A549 (cell line): ENCODE measurements around the gene WDR48.
A peak's percentile ranks its signal among the peaks of the same experiment; 100 is the strongest.

Experiments
- CBX2 ChIP-seq: fragments of 200-600 bp; sonication (generic); IDR thresholded peaks from 2 replicates; pipeline ENCODE4 v1.6.1; 2016; ENCODE audit warnings: low read depth, mild to moderate bottlenecking, borderline replicate concordance
- CHD4 ChIP-seq: fragments of 200-600 bp; sonication (generic); IDR thresholded peaks from 2 replicates; pipeline ENCODE4 v1.6.1; 2016; ENCODE audit warnings: antibody characterized with exemption, mild to moderate bottlenecking, borderline replicate concordance
- CTCF ChIP-seq: fragments of >200 bp; sonication (Bioruptor Twin); formaldehyde crosslinking; IDR thresholded peaks from 3 replicates; pipeline ENCODE4 v1.5.1; 2016
- ELK1 ChIP-seq: fragments of 150-350 bp; IDR thresholded peaks from 2 replicates; pipeline ENCODE4 v1.6.1; 2014; ENCODE audit warnings: low read depth, mild to moderate bottlenecking, low read length
- EP300 ChIP-seq, 2 experiments: fragments of >200 bp; sonication (Bioruptor Twin); formaldehyde crosslinking; IDR thresholded peaks; 2 replicates in 1 of 2; 3 replicates in 1 of 2; pipeline ENCODE4 v1.6.1; 2016 to 2017
- JUNB ChIP-seq: fragments of >200 bp; sonication (Bioruptor Twin); formaldehyde crosslinking; IDR thresholded peaks from 2 replicates; pipeline ENCODE4 v1.6.1; 2016
- MAFK ChIP-seq: fragments of 450-650 bp; IDR thresholded peaks from 2 replicates; pipeline ENCODE4 v1.6.1; 2014; ENCODE audit not compliant: partially characterized antibody
- MAX ChIP-seq: IDR thresholded peaks from 2 replicates; pipeline ENCODE4 v1.6.1; 2012
- NR3C1 ChIP-seq: fragments of >200 bp; sonication (Bioruptor Twin); formaldehyde crosslinking; IDR thresholded peaks from 3 replicates; pipeline ENCODE4 v1.6.1; 2017
- PHF8 ChIP-seq: fragments of 200-600 bp; sonication (generic); IDR thresholded peaks from 2 replicates; pipeline ENCODE4 v1.6.1; 2016; ENCODE audit warnings: low read depth, mild to moderate bottlenecking, antibody characterized with exemption, moderate library complexity, borderline replicate concordance
- POLR2A ChIP-seq: IDR thresholded peaks from 2 replicates; pipeline ENCODE4 v1.6.1; 2012; ENCODE audit warnings: mild to moderate bottlenecking, low read length
- RFX5 ChIP-seq: fragments of 450-650 bp; IDR thresholded peaks from 2 replicates; pipeline ENCODE4 v1.7.1; 2014; ENCODE audit warnings: antibody characterized with exemption, mild to moderate bottlenecking, moderate library complexity
- USF2 ChIP-seq: fragments of 450-650 bp; IDR thresholded peaks from 2 replicates; pipeline ENCODE4 v1.6.1; 2014; ENCODE audit warnings: antibody characterized with exemption

GRCh38 chr3:39101022-39101689 is 49.3 kb downstream of the WDR48 start:
- peak; percentile 63 for TF ChIP-seq CTCF
- TF ChIP-seq EP300 (IDR thresholded peaks at IDR 0.05) = no peak
- no peak for TF ChIP-seq JUNB
- TF ChIP-seq CBX2 = no peak
- no peak for TF ChIP-seq USF2
- TF ChIP-seq MAX = no peak
- TF ChIP-seq POLR2A = no peak
- no peak for TF ChIP-seq RFX5
- TF ChIP-seq ELK1 = no peak
- TF ChIP-seq NR3C1 = no peak
- TF ChIP-seq CHD4 = no peak
- no peak for TF ChIP-seq MAFK
- TF ChIP-seq PHF8 = no peak
